Measurements from ENCODE around the gene AMER3.
"Not testable (repeated sequence)": the region's sequence is repeated elsewhere in the genome, so short reads cannot be mapped to it uniquely, and the experiment has no call there.

The AMER3 gene, protein sequence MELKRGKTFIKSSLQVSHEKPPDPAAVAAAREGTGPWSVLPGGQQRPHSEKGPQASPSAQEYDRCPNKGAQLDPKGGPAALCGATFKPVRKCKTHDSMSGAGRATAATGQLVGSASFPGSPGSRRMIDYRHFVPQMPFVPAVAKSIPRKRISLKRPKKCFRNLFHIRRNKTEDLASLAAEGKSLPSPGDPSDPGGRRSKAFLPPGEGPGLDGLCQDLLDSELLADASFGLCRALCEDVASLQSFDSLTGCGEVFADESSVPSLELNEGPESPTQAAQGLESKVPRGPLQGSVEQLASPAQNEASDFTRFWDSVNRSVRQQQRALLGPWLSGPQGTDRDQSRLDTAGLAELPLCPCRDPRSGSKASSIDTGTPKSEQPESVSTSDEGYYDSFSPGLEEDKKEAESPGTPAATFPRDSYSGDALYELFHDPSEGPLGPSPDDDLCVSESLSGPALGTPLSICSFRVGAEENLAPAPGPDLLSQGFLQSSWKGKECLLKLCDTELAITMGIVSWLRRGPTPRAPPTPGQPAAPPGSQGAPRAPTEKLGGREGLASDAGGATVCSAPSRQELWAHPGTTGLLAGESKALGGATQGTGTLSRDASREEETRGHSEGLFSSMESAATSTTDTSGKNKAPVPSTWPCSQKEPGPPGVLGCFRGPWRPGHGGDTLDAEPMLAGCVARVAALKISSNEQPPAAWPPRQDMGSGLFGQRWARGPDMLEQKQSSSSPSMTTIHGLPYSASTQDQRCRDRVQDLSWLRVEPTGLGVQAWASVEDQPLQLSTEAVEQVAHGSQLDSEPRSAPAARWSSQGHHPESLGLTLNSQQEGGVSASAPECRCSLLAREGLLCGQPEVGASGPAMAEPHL

DNA sequence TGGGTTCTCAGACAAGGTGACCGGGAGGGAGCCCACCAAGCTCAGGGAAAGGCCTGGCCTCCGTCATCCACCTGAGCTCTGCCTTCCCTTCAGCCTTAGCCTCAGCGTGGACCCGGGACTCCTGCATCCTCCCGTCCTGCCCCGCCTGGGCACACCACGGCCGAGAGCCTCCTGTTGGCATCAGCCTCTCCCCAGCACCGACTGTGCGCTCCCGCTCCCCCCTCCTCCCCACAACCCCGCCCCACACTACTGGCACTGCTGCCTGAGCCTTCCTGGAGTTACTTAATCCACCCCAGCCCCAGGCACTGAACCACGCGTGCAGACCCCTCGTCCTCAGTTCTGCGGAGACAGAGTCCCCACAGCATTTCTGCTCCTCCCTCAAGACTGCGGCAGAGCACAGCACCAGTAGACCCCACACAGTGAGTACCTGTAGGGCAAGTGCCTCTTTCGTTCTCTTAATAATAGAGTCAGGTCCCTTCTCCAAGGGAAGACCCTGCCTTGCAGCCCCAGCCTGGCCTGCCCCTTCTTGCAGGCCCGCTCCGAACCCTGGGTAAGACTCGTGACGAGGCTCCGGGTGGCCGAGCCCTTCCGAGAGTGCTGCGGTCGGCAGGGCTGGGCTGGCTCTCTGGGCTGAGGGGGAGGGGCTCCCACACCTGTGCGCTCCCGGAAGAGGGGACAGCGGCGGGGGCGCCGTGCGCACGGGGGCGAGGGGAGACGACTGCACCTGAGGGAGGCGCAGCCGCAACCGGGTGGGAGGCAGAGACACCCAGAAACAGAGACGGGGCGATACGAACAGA, at the start of gene AMER3:
TSS of gene AMER3 (plus strand) at position 285 of the 797 bp plus-strand sequence. CDS start 6,533 bp downstream, outside the sequence.
- H3K4me3 ChIP-seq (ENCODE audit: low read length): no peak within 1 kb of the TSS
- no peak for DNase-seq (ENCODE audit: low read depth)
- TF ChIP-seq, protein P1, sequence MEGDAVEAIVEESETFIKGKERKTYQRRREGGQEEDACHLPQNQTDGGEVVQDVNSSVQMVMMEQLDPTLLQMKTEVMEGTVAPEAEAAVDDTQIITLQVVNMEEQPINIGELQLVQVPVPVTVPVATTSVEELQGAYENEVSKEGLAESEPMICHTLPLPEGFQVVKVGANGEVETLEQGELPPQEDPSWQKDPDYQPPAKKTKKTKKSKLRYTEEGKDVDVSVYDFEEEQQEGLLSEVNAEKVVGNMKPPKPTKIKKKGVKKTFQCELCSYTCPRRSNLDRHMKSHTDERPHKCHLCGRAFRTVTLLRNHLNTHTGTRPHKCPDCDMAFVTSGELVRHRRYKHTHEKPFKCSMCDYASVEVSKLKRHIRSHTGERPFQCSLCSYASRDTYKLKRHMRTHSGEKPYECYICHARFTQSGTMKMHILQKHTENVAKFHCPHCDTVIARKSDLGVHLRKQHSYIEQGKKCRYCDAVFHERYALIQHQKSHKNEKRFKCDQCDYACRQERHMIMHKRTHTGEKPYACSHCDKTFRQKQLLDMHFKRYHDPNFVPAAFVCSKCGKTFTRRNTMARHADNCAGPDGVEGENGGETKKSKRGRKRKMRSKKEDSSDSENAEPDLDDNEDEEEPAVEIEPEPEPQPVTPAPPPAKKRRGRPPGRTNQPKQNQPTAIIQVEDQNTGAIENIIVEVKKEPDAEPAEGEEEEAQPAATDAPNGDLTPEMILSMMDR (conservative IDR thresholded peaks at IDR 0.05; ENCODE audit: low read length): no peak

DNA sequence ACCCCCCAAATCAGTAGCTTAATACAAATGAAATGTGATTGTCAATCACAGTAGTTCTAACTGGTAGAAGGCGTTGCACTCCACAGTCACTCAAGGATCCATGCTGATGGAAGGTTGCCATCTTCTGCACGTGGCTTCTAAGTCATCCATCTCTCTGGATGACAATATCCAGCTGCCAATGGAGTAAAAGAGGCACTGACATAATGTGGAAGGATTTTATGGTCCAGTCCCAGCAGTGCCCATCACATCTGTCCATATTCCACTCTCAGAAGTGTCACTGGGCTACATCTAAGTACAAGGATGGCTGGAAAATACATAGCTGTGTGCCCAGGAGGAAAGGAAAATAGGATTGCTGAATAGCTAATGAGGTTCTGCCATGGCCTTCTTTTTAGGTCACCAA, 40.5 kb upstream of the AMER3 start:
- DNase-seq (ENCODE audit: low read depth); H3K4me3 ChIP-seq (ENCODE audit: low read length): not testable (repeated sequence)

DNA sequence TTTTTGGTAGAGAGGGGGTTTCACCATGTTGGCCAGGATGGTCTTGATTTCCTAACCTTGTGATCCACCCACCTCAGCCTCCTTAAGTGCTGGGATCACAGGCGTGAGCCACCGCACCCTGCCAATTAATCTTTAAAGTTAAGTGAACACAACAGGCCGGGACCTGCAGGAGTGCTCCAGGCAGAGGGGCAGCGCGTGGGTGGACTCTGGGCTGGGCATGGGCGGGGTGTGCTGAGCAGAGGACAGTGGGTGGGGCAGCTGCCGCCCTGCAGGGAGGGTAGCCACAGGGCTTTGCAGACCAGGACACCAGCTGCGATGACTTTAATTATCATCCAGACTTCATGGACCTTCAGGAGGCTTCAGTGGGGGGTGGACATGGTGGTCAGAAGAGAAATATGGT, 35.3 kb upstream of the AMER3 start:
- no peak overlapping the region for H3K4me3 ChIP-seq (ENCODE audit: low read length)
- no peak for DNase-seq (ENCODE audit: low read depth)
- TF ChIP-seq, protein P1 (conservative IDR thresholded peaks at IDR 0.05; ENCODE audit: low read length): no peak

DNA sequence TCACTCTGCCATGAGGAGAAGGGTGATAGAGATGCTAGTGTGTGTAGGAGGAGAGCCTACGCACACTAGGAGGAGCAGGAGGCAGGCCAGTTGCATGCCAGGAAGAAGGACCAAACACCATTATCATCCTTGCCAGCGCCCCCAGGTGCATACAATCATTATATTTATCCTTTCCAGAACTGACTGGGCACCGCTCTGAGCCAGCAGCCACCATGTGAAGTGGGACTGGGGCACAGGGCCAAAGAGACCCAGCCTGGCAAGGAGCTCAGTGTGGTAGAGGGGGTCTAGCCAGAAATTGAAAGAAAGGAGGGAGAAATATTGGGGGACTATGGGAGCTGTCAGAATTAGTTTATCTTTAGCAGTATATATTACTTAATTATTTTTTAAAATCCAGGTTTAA, 34.8 kb upstream of the AMER3 start:
- TF ChIP-seq, protein P1 (conservative IDR thresholded peaks at IDR 0.05; ENCODE audit: low read length): no peak
- H3K4me3 ChIP-seq (ENCODE audit: low read length): no peak overlapping the region
- DNase-seq (ENCODE audit: low read depth): no peak

DNA sequence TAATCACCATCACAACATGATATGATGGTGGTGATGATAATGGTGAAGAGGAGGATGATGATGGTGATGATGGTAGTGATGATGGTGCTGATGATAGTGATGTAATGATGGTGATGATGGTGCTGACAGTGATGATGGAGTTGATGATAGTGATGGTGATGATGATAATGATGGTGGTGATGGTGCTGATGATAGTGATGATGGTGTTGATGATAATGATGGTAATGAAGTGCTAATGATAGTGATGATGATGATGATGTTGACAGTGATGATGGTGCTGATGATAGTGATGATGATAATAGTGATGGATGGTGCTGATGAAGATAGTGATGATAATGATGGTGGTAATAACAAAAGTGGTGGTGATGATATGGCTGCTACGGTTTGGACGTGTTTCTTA, 30.9 kb upstream of the AMER3 start:
- no peak overlapping the region for H3K4me3 ChIP-seq (ENCODE audit: low read length)
- TF ChIP-seq, protein P1 (conservative IDR thresholded peaks at IDR 0.05; ENCODE audit: low read length): no peak
- no peak for DNase-seq (ENCODE audit: low read depth)

DNA sequence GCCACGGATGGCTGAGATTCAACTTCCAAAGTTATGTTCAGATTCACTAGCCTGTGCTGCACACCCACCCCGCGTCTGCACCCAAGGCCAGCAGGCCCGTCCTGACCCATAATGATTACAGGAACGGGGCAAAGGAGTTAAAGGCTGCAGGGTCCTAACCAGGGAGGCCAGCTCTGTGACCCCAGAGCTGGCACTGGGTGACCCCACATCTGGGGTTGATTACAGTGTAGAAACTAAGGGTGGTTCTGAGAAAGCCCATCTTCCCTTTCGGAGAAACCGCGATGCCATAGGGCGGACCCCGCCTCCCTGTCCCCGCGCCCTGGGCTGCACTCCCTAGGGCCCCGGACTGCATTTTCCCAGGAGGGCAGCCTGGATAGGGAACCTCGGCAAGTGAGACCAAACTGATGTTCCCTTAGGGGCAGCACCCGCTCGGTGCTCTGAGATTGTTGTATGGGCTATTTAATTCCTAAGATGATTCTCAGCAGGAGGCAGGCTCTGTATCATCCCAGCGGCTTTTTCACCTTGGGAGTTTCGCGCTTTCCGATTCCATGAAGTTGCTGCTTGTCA, 28.6 kb upstream of the AMER3 start:
- no peak for DNase-seq (ENCODE audit: low read depth)
- H3K4me3 ChIP-seq (ENCODE audit: low read length): peak overlapping the region; percentile 65
- TF ChIP-seq, protein P1 (conservative IDR thresholded peaks at IDR 0.05; ENCODE audit: low read length): no peak
